ENCODE results near the gene MAPKAP1.

MAPKAP1 gene

DNA sequence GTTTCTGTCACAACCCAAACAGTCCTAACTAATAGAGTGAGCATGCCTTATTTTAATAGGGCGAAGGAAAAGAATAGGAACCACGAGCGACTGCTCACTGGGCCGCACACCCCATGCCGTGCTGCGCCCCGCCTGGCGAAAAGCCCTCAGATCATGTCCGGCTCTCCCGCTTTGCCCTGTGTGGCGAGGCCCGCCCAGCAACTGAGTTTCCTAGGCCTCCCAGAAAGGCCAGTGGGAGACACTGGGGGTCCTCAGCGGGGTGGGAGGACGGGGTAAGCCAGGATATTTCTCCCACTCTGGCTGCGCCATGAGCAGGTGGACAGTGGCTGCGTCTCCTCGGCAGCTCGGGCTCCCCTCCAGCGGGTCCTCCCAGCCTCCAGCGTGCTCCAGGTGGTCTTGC is 307.3 kb downstream of the MAPKAP1 start:
- DNase-seq (ENCODE audit: extremely low read depth in 1 of 2, low read depth in 1 of 2) = no peak

DNA sequence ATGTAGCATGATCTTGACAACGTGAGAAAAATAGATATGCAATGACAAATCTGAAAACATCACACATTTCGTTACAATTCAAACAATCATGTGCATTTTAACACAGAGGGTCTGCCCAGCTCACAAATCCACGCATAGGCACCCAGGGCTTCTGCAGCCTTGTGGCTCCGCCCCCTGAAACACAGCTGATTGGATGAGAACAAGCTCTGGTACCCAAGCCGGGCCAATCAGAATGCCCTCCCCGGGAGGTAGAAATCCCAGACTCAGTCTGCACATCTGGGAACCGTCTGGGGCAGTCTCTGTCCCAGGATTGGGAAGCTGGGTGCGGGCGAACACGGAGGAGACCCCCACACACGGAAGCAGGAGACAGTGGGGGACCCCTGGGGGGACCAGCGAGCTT is 307.8 kb downstream of the MAPKAP1 start:
- DNase-seq (ENCODE audit: extremely low read depth in 1 of 2, low read depth in 1 of 2) = no peak

DNA sequence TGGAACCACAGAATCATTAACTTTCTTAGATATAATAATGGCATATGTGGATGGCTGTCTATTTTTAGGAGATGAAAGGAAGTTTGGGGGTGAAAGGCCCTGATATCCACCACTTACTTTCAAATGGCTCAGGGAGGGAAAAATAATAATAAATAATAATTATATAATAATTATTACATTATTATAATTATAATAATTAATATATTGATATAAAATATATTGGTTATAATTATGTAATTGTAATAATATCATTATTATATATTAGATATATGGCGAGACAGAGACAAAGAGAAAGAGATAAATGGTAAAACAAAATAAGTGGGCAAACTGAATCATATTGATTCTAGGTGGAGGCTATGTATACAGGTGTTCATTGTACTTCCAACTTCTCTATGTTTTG is 308.8 kb downstream of the MAPKAP1 start:
- no peak for DNase-seq (ENCODE audit: extremely low read depth in 1 of 2, low read depth in 1 of 2)

DNA sequence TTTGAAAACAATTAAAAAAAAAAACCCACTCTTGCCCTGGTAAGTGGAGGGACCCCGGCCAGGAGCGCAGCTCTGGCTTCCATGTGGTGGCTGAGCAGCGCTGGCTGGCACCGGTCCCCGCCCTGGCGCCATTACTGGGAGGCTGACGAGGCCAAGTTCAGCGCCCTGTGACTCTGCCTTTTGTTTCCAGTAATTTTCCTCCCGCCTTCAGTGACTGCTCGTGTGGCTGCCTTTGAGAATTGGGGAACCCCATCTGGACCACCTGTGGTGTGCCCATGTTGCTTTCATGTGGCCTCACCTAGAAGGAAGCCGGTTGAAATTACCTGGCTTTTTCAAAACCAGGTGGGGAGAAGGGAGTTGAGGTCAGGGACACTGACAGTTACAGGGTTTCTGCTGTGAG is 309.3 kb downstream of the MAPKAP1 start:
- DNase-seq (ENCODE audit: extremely low read depth in 1 of 2, low read depth in 1 of 2) = no peak

DNA sequence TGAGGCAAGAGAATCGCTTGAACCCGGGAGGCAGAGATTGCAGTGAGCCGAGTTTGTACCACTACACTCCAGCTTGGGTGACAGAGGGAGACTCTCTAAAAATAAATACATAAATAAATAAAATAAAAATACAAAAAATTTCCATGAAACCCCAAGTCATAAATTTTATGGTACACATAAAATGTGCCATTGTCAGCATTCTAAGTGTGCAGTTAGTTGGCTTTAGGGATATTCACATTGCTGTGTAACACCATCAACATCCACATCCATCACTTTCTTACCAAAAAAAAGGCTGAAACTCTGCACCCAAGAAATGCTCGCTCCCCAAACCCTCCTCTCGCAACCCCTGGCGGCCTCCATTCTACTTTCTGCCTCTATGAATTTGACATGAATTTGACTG is 310.2 kb downstream of the MAPKAP1 start:
- DNase-seq (ENCODE audit: extremely low read depth in 1 of 2, low read depth in 1 of 2) = no peak

DNA sequence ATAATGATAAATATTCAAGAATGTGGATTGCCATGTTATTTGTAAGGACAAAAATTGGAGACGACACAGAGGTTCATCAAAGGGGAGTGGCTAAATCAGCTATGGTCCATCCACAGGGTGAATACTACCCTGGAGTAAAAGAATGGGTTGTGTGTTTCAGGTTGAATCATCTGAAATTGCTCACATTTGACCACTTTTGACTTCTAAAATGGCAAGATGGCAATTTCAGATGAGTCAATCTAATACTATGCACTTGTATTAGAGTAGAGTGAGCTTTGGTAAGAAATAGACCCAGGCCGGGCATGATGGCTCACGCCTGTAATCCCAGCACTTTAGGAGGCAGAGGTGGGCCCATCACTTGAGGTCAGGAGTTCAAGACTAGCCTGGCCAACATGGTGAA is 313.6 kb downstream of the MAPKAP1 start:
- DNase-seq (ENCODE audit: extremely low read depth in 1 of 2, low read depth in 1 of 2) = no peak

DNA sequence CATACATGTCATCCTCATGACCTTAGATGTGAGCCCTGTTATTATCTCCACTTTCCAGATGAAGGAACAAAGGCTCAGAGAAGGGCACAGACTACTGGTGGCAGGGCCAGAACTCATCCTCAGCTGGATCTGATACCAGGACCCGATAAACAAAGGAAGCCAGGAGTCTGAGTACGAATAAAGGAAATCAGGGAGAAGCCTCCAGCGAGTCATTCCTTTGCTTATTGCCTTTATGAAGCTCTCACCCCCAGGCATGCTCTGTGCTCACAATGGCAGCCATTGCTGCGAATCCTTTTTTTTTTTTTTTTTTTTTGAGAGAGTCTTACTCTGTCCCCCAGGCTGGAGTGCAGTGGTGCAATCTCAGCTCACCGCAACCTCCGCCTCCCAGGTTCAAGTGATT is 315.3 kb downstream of the MAPKAP1 start:
- DNase-seq (ENCODE audit: extremely low read depth in 1 of 2, low read depth in 1 of 2) = no peak

DNA sequence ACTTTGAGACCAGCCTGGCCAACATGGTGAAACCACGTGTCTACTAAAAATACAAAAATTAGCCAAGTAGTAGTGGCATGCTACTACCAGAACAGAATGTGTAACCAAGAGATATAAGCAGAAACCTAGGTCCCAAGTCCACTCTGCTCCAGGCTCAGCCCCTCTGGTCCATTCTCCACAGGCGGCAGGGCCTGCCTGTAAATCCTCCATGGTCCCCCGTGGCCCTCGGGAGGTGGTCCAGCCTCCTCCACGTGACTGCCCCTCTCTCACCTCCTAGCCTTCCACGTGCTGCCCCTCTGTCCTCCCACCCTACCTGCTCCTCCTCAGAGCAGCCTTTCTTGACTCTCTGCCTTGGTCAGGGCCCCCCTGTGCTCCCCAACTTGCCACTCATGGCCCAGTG is 318.0 kb downstream of the MAPKAP1 start:
- DNase-seq (ENCODE audit: extremely low read depth in 1 of 2, low read depth in 1 of 2) = no peak

DNA sequence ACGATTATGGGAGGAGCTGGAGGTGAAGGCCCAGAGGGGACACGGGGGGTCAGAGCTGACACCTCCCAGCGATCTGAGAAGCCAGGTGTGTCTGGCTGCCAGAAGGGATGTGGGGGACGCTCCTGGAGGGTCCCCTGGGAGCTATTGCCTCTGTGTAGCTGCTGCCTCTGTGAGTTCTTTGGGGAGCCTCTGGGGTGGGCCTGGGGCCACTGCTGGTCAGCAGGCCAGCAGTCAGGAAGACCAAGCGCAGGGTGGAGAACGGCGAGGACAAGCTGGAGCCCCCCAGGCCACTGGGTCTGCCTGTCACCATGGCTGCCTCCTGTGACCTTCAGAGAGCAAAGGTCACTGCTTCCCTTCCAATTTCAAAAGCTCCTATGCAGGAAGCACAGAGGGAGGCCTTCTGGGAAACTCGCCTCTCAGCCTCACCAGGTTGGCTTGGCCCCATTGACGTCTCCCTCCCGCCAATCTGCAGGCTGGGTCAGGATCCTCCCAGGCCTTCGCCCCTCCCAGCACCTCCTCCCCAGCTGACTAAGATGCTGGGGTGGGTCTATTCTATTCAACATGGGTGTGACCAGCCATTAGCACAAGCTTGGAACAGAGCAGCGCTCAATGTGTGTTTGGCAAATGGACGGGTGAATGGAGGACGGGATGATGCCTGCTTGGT is 319.0 kb downstream of the MAPKAP1 start:
- DNase-seq (ENCODE audit: extremely low read depth in 1 of 2, low read depth in 1 of 2) = no peak
